Measurements from ENCODE around the gene CADM1.

Gene CADM1

DNA sequence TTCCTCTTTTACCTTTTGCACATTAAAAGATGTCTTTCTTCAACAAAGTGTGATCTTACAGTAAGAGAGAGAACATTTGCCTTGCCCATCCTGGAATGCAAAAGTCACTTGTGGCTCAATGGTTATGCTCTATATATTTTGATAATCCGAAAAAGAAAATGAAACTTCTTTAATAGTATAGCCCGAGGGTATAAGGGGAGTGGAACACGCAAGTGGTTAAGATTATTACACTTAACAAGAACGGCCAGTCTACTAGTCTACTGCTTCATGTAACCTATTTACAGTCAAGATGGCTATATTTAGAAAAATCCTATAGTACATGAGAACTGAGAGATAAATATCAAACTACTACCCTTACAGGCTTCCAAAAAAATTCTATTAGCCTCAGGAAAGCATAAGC, 86.1 kb downstream of the CADM1 start:
- H3K36me3 Mint-ChIP-seq (ENCODE audit: low read depth): no peaks in the 10 kb centered on the region
- peaks cover 51% of the 10 kb centered on the region for H3K4me1 Mint-ChIP-seq

DNA sequence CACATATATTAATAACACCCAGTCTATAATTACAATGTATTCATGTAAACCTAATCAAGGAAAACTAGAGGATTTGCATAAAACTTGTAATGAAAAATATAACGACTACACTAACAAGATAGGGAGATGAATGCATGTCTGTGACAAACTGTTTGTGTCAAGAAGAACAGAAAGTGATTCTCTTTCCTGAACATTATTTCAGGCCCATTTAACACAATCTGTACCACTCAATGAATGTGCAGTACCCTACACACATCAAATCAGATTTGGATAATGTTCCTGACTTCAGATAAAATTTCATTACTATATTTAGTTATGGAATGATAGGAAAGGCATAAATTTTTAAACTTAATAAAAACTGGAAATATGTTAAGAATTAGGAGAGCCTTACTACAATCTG, 93.1 kb downstream of the CADM1 start:
- Mint-ChIP-seq H3K4me3 (no peak overlapping the region), H3K36me3 (ENCODE audit: low read depth) (no peaks in the 10 kb centered on the region), H3K27me3 (ENCODE audit: low read depth) (no peaks in the 10 kb centered on the region), H3K27ac (peak overlapping the region in 1 of 3 experiments; percentile 91), H3K9me3 (no peaks in the 10 kb centered on the region), H3K4me1 (peaks cover 53% of the 10 kb centered on the region)
- TF ChIP-seq, protein P1, sequence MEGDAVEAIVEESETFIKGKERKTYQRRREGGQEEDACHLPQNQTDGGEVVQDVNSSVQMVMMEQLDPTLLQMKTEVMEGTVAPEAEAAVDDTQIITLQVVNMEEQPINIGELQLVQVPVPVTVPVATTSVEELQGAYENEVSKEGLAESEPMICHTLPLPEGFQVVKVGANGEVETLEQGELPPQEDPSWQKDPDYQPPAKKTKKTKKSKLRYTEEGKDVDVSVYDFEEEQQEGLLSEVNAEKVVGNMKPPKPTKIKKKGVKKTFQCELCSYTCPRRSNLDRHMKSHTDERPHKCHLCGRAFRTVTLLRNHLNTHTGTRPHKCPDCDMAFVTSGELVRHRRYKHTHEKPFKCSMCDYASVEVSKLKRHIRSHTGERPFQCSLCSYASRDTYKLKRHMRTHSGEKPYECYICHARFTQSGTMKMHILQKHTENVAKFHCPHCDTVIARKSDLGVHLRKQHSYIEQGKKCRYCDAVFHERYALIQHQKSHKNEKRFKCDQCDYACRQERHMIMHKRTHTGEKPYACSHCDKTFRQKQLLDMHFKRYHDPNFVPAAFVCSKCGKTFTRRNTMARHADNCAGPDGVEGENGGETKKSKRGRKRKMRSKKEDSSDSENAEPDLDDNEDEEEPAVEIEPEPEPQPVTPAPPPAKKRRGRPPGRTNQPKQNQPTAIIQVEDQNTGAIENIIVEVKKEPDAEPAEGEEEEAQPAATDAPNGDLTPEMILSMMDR (IDR thresholded peaks at IDR 0.05; ENCODE audit: unreplicated experiment in 3 of 3): no peak

More for the DNA sequence above, 86.1 kb downstream of the CADM1 start:
- Mint-ChIP-seq H3K9me3 (no peaks in the 10 kb centered on the region), H3K4me3 (no peak overlapping the region), H3K27ac (no peak overlapping the region), H3K27me3 (ENCODE audit: low read depth) (no peaks in the 10 kb centered on the region)
- TF ChIP-seq, protein P1 (IDR thresholded peaks at IDR 0.05; ENCODE audit: unreplicated experiment in 3 of 3): no peak

DNA sequence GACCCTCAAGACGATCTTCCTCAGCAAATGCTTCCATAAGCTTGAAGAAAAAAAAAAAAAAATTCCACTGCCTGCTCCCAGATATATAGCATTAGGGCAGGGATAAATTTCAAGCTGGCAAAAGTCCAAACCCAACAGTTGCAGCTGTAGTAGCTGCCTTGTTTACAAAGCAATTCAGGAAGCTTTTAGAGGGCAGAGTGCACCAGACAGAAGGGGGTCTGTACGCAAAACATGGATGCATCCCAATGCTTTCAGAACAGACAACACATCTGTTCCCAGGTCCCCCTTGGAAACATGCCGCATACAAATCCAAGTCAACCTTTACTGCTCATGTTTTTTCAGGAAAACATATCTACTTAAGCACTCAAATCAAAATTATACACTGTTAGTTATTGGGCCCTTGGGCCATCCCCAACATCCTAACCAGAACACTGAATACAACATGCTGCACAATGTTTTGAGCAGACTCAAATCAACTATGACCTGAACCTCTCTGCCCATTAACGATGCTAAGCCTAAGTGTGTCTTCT, 94.5 kb downstream of the CADM1 start:
- Mint-ChIP-seq H3K9me3 (no peaks in the 10 kb centered on the region), H3K4me3 (peak overlapping the region in 2 of 3 experiments; percentile 26 to 51), H3K27me3 (ENCODE audit: low read depth) (no peaks in the 10 kb centered on the region), H3K4me1 (peaks cover 43% of the 10 kb centered on the region), H3K36me3 (ENCODE audit: low read depth) (no peaks in the 10 kb centered on the region), H3K27ac (peak overlapping the region; percentile 85 to 96 (median 91))
- TF ChIP-seq, protein P1 (IDR thresholded peaks at IDR 0.05; ENCODE audit: unreplicated experiment in 3 of 3): no peak

- Mint-ChIP-seq H3K27me3 (ENCODE audit: low read depth) (no peaks in the 10 kb centered on the region), H3K9me3 (no peaks in the 10 kb centered on the region), H3K4me3 (peak overlapping the region in 2 of 3 experiments; percentile 49 to 51), H3K27ac (peak overlapping the region; percentile 85 to 96 (median 91)), H3K4me1 (peaks cover 41% of the 10 kb centered on the region), H3K36me3 (ENCODE audit: low read depth) (no peaks in the 10 kb centered on the region)
- TF ChIP-seq, protein P1 (IDR thresholded peaks at IDR 0.05; ENCODE audit: unreplicated experiment in 3 of 3): no peak
These were observed 95.0 kb downstream of the CADM1 start for GRCh38 chr11:115409116-115409670.

GRCh38 chr11:115408036-115408921, 95.9 kb downstream of the CADM1 start:
- TF ChIP-seq, protein P1 (IDR thresholded peaks at IDR 0.05; ENCODE audit: unreplicated experiment in 3 of 3): no peak
- no peaks in the 10 kb centered on the region for H3K9me3 Mint-ChIP-seq
- H3K4me1 Mint-ChIP-seq: peaks cover 41% of the 10 kb centered on the region
- peak overlapping the region in 2 of 3 experiments; percentile 49 to 51 for H3K4me3 Mint-ChIP-seq
- peak overlapping the region; percentile 85 to 96 (median 91) for H3K27ac Mint-ChIP-seq
- H3K27me3 Mint-ChIP-seq (ENCODE audit: low read depth): no peaks in the 10 kb centered on the region
- H3K36me3 Mint-ChIP-seq (ENCODE audit: low read depth): no peaks in the 10 kb centered on the region

All from nephron (organoid).